Fibroblast of peridontal ligament (primary cell): ENCODE data around the gene EIF4E.
"Not testable (repeated sequence)": the region's sequence is repeated elsewhere in the genome, so short reads cannot be mapped to it uniquely, and the experiment has no call there.

Experiments used
- DNase-seq: peaks from one replicate; pipeline ENCODE4 v3.0.0-alpha.2; 2010; ENCODE audit errors: extremely low read depth

Gene EIF4E

DNA sequence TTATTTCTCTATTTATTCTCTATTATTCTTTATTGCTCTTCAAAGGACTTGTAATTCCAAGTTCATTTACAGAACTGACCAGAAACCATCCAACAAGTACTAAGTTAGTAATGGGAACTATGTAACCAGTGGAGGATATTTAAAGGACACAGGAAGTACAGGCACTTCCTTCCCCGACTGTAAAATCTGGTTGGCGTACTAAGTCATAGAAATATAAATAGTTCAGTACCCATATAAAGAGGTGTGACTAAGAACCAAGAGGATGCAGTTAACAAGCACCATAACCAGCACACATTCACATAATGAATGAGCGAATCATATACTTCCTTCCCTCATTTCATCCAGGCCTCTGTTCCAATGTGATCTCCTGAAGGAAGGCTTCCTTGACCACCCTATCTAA is 3.6 kb upstream of the EIF4E start:
- peak; percentile 35 for DNase-seq

DNA sequence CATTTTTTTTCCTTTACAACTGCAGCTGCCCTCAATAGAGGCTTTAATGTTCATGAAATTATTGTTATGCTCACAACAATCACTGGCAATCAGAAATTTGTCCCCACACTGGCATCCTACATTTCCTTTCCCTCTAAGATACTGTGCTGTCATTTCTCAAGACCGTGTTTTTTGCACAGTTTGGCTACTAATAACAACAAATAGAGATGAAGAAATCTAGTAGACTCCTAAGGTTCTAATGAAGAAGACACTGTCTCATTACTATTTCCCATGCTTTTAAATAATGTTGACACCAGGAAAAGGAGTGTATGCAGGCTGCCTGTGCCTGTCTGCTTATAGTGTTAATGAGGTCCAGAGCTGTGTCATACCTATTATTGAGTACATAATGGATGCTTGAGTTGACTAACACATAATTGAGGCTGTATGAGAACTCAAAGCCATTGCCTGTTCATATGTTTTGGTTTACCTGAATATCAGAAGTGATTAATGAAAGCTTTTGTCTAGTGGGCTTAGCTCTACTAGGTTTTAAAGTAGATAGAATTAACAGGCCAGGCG is 1.5 kb upstream of the EIF4E start:
- no peak for DNase-seq

DNA sequence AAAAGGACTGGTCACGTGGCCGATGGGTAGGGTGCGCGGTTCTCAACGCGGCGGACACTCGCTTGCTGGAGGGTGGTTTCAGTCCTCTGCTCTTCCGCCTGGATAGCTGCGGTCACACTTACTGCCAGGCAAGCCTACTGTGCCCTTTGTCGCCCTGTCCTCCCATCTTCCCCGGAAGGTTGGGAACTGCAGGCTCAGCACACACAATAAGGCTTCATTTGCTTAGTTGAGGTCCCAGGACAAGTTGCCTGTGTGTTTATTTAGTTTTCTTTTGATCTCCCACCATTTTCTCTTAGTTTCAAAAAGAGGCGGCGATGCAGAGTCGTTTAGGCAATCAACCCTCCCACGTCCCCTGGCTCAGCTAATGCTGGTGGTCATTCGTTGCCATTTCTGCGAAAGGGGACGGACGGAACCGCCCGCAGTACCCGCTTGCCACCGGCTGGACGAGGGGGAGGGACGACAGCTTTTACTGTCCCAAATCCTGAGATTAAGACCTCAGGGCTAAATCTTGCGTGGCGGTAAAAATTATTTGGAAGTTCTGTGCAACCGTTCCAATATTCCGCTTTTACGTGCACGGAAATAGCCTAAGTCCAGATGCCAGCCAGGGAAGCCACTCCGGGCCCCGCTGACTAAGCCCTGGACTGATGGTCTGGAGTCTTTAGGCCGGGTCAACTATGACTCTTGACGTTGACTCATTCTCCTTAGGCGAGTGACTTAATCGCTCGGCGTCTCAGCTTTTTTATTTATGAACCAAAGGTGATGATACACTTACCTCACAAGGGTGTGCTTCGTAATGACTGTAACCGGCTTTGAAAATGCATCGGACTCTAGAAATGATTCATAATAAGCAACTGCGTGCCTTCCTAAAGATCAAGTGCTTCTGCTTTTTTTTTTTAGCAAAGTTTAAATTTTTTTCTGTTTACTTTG is 671 bp upstream of the EIF4E start:
- DNase-seq, result peak; percentile 88

DNA sequence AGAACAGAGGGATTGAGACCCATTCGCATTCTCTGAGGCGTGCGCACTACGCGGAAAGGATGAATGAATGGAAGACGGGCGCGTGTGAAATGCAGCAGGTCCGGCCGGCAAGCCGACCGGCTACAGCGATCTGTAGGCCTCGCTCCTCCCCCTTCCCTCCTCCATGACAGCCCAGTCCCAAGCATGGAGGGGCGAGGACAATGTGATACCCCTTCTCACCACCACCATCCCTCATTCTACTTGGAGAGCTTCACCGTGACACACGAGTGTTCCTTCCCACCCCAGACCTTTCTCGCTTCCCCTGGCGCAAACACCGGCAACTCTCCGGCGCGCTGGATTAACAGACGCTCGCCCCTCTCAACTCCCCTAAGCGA is 815 bp downstream of the EIF4E start:
- DNase-seq, result peak; percentile 65

DNA sequence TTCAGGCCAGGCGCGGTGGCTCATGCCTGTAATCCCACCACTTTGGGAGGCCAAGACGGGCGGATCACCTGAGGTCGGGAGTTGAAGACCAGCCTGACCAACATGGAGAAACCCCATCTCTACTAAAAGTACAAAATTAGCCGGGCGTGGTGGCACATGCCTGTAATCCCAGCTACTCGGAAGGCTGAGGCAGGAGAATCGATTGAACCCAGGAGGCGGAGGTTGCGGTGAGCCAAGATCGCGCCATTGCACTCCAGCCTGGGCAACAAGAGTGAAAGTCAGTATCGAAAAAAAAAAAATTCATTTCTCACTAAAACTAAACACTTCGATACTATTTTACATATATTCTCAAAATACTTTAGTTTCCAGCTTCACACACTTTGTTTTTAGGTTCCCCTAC is 2.7 kb downstream of the EIF4E start:
- DNase-seq, result not testable (repeated sequence)

DNA sequence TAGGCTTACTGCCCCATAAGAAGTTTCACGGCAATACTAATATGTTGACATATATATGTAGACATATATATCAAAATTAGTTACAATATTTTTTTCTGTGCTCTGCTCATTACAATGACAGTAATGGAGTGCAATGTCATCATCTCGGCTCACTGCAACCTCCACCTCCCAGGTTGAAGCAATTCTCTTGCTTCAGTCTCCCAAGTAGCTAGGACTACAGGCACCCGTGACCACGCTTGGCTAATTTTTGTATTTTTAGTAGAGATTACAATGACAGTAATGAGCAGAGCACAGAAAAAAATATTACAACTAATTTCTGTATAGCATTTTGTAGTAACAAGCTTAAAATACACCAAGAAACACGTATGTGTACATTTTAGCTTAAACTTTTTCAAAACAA is 7.6 kb downstream of the EIF4E start:
- no peak for DNase-seq

DNA sequence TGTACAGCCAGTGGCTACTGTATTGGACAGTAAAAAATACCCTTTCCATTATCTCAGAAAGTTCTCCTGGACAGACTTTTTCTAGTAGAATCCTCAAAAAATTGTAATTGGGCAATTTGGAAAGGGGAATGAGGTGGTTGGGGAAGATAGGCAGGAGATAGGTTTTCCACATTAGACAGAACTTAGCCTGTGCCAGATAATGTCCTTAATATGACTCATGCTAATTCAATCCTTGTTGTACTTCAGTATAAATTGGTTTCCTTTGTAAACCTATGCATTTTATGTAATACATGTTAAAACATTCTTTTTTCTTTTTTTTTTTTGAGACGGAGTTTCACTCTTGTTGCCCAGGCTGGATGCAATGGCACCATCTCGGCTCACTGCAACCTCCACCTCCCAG is 8.9 kb downstream of the EIF4E start:
- peak; percentile 34 for DNase-seq

DNA sequence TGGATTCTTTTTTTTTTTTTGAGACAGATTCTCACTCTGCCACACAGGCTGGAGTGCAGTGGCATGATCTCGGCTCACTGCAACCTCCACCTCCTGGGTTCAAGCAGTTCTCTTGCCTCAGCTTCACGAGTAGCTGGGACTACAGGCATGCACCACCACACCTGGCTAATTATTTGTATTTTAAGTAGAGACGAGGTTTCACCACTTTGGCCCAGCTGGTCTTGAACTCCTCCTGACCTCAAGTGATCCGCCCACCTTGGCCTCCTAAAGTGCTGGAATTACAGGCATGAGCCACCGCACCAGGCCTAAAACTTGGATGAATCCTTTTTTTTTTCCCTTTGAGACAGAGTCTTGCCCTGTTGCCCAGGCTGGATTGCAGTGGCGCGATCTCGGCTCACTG is 18.2 kb downstream of the EIF4E start:
- not testable (repeated sequence) for DNase-seq

DNA sequence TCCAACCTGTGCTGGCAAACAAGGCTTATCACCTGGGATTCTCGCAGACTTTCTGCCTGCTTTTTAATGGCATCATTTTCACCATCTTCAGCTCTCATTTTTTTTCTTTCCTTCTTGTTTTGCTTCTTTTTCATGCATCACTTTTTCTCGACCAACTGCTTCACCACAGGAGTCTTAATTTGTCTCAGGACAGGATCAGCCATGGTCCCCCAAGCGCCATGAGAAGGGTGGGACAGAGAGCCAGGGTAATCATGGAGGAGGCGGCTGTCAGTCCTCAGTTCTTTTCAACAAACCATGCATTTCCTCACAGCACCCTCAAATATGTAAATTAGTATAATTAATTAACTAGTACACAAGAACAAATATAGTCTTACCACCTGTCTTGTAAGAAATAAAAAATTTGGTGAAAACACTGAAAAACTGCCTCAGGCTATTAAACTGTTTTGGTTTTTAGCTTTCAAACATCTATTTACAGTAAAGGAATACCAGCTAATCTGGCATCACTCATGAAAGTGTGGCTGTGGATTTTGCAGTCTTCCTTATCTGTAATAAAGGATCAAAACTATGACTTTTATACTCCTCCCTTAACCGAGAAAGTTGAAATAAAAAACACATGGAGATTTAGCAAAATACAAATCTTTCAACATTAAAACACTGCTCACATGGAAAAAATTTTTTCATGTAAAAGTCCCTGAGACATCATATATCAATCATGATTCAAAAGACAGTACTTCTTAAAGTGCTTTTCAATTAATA is 19.1 kb downstream of the EIF4E start:
- peak; percentile 34 for DNase-seq

DNA sequence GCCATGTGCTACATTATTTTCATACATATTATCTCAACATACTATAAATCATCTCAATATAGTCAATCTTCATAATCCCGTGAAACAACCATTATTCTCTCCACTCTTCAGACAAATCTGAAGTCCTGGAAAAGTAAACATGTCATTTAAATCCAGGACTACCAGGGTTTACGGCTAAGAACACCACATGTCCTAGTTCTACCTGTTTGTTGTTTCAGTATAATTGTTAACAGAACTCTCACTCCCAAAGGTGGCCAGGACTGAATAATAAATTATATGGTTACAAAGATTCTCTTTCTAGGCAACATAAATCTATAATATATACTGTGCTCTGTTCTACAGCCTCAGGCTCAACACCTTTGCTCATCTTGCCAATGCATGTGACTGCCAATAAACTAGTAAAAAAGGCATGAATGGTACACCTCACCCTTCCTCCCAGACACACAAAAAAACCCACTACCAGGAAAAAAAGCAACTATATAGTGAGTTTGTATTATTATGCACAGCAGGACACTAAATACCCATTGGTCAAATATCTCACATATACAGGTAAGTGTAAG is 20.1 kb downstream of the EIF4E start:
- DNase-seq, result no peak

DNA sequence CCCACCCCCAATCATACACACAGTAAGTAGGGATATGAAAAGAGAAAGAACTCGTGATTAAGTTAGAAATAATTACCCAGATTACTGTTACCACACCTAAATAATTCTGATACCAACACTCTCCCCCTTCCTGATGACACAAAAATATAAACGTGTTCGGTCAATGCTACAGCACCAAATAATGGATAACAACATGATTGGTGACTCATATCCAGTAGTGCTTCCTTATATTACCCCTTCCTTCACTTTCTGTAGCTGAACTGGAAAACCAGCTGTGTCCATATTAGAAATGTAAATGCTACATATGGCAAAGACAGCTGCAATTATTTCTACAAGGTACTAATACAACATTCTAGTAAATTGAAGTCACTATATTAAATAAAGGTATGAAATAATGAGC is 20.8 kb downstream of the EIF4E start:
- DNase-seq, result no peak

DNA sequence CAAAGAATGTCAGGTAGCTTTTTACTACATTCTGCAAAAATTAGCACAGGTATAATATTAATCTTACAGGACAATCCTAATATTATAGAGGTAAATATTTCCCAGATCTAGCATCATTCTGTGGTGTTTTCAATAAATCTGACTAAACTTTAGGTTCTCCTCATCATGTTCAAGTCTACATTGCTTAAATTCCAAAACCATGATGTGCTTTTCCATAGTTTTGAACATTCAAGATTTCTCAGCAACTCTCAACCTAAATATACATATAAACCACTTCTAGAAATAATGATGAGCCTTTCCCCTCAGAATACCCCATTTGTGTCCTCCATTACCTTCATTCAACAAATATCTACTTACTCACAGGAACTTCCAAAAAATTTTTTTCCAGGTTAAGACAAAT is 23.1 kb downstream of the EIF4E start:
- DNase-seq, result peak; percentile 45

DNA sequence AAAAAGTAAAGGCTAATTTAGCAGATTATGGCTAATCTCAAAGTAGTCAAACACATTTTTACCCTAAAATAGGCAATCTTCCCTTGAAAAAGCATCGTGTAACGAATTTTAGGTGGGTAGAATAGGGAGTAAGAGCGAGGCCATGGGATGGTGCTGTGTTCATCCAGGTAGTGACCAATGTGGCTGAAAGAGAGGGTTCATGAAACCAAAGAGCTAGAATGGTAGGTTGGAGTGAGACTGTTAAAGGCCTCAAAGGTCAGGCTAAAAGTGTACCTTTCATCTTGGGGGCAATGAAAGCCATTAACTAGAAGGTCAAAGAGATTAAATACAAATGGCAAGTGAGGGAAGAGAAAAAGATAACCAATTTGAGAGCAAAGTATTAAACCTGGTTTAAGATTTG is 23.6 kb downstream of the EIF4E start:
- DNase-seq, result no peak

DNA sequence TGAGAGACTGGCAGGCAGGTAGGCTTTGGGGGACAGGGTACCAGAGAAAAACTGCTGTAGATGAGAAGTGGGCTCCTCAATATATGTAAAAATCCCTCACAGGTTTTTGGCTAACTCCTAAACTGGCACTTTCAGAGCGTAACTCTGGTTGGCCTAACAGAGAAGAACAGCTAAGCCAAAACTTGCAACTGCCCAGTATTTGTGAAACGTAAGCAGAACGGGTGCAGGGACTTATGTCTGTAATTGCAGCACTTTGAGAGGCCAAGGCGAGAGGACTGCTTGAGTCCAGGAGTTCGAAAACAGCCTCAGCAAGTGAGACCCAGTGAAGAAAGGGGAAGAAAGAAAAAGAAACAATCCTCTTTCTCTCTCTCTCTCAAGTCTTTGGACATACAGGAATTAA is 25.0 kb downstream of the EIF4E start:
- DNase-seq, result no peak

DNA sequence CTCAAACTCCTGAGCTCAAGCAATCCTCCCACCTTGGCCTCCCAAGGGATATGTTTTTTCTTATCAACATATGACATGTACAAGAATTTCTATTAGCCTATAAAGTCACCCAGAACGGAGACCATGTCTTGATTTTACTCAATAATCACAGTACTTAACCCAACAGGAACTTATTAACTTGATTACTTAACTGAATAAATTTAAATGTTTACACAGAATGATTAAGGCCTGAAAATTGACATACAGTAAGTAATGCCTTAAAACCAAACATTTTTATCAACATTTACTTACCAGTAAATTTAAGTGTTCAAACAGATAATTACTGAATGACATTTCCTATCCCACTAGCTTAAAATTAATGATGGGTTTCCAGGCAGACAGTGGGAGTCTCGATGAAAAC is 25.4 kb downstream of the EIF4E start:
- DNase-seq, result no peak

DNA sequence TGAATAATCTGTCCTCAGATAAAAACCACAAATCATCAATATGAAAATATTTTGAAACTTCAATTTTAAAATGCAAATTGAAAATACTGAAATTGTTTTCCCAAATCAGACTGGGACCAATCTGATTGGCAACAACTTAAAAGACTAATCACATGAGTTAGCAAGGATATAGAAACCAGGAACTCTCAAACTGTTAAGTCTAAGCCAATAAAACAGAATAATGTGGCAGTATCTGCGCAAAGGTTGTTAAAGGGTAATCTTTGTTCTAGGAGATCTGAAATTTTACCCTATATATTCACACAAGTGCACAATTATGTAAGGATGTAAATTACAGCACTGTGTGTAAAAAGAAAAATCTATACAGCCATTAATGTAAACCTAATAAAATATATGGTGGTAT is 29.7 kb downstream of the EIF4E start:
- DNase-seq, result no peak

DNA sequence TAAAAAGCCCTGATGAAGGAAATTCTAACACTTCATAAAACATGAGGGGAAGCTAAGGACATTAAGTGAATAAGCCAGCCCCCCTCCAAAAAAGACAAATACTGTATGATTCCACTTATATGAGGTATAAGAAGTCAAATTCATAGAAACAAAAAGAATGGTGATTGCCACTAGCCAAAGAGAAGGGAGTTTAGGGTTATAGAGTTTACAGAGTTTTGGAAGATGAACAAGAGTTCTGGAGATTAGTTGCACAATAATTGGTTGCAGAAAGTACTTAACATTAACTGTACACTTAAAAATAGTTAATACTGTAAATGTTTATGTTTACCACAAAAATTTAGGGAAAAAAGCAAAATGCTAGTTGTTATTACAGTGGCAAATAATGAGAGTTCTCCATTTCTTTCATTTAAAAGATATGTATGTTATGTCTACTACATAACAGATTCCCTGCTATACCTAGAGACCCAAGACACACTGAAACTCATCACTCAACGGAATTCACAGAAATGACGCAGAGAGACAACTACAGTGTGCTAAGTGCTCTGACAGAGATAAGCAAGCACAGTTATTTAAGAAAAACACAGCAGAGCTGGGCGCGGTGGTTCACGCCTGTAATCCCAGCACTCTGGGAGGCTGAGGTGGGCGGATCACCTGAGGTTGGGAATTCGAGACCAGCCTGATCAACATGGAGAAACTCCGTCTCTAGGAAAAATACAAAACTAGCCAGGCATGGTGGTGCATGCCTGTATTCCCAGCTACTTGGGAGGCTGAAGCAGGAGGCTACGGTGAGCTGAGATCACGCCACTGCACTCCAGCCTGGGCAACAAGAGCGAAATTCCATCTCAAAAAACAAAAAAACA is 37.2 kb downstream of the EIF4E start:
- DNase-seq, result no peak

DNA sequence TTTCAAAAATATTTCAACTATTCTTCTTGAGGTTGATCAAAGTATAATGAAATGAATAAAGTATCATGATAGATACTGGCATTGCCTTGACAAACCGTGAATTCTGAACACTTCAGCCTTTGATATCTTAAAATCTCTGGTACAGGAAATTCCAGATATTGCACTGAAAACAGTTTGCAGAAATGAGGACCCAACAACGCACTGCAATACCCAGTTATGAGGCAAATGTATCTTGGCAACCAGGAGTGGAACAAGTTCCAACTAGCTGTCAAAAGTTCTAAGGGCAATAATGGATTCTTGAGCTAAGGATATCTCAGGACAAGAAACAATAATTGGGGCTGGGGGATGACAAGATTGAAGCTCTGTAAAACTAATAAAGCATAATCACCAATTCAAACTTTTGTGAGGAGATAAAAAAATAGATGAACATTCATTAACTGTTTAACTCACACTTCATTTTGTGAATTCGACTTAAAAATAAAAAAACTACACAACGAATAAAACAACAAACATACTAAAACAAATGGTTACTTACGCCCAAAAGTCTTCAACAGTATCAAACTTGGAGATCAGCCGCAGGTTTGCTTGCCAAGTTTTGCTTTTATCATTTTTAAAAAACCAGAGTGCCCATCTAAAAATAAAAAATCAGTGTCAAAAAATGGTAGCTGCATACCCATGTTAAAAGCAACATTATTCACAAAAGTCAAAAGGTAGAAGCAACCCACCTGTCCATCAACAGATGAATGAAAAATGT is 38.1 kb downstream of the EIF4E start:
- DNase-seq, result no peak

DNA sequence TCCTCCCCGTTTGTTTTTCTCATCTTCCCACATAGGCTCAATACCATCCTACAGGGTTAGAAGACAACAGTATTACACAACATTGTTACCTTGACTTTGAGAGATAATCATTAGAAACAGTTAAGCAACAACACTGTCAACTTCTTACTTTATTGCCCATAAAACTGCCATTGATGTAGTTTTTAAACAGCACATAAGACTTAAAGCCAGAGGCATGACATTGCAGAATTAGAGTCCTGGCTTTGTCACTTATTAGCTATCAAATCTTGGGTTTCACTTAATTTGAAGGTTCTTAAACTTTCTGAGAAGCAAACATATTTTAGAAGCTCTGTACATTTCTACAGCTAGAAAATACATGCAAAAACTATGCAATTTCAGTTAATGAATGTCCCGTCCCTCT is 41.8 kb downstream of the EIF4E start:
- DNase-seq, result no peak

DNA sequence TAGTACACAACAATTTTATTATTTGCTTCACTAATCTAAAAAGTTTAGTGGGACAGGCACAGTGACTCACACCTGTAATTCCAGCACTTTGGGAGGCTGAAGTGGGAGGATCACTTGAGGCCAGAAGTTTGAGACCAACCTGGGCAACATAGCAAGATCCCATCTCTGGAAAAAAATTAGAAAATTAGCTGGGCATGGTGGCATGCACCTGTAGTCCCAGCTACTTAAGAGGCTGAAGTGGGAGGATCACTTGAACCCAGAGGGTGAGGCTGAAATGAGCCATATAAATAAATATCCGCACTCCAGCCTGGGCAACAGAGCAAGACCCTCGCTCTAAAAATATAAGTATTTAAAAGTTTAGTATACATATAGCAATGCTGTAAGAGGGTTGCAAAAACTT is 42.6 kb downstream of the EIF4E start:
- DNase-seq, result not testable (repeated sequence)

DNA sequence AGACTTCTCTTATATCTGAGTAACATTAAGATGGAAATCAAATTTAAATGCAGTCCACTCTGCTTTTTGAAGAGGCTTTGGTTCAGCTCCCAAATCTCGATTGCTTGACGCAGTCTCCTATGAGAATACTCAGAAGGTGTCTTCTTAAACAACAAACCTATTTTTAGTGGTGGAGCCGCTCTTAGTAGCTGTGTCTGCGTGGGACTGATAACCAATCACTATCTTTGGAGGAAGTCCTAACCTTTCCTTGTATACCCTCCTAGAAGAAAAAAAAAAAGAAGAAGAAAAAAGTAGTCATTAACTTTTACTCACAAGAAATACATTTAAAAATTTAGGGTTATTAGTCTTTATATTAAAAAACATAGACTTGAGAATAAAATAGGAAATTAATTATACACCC is 48.0 kb downstream of the EIF4E start:
- not testable (repeated sequence) for DNase-seq
